ENCODE measurements around the gene TASP1. TPM values are rescaled to one million over a fixed set of nuclear protein-coding genes. Genes with fewer than 3 reads are reported as not detected.
A peak's percentile ranks its signal among the peaks of the same experiment; 100 is the strongest.
"Not testable (repeated sequence)": the region's sequence is repeated elsewhere in the genome, so short reads cannot be mapped to it uniquely, and the experiment has no call there.

TASP1 gene
- total RNA-seq, 1 experiment from 2014 or later = 6.9 TPM

DNA sequence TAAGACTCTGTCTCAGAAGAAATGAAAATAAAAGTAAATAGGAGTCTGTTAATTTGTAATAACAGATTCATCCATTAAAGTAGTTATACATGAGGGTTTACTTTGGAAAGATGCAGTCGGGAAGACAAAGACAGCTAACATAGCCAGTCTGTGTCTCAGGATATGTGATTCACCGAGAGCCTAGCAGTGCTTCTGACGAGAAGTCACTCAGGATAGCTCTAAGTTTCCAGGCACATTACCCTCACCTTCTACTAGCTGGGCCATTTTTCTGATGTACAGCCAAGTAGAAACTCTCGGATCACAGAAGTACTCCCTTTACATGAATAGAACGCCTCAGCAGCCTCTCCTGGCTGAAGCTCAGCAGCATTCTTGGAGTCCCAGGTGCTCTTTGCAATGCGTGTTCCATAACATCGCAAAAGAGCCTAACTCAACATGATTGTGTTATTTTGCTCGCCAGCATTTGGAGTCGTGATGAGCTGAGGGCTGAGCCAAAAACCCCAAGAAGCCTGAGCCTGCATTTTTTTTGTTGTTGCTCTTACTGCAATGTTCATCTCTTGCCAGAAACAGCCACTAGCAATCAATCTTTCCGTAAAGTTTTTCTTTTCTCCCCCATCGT, 22.4 kb upstream of the TASP1 start:
- no peak for DNase-seq
- Histone ChIP-seq H3K4me3 (ENCODE audit: insufficient read depth, low read depth, low read length) (no peak overlapping the region), H3K27me3 (ENCODE audit: control insufficient read depth, insufficient read depth, low read length) (no peaks in the 10 kb centered on the region), H3K36me3 (replicated peaks; ENCODE audit: control insufficient read depth, insufficient read depth, low read length) (no peaks in the 10 kb centered on the region)

DNA sequence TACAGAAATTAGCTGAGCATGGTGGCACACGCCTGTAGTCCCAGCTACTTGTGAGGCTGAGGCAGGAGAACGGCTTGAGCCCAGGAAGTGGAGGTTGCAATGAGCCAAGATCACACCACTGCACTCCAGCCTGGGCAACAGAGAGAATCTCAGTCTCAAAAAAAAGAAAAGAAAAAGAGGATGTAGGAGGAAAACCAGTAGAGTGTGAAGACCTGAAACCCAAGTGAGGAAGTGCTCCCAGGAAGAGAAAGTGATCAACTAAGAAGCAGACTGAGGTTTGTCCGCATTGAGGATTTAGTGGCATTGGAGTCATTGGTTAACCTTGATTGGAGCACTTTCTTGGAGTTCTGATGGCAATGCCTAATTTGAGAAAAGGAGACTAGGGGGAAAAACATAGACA, 20.6 kb upstream of the TASP1 start:
- H3K27me3 ChIP-seq (ENCODE audit: control insufficient read depth, insufficient read depth, low read length) = no peaks in the 10 kb centered on the region
- H3K36me3 ChIP-seq (replicated peaks; ENCODE audit: control insufficient read depth, insufficient read depth, low read length) = no peaks in the 10 kb centered on the region
- no peak overlapping the region for H3K4me3 ChIP-seq (ENCODE audit: insufficient read depth, low read depth, low read length)
- DNase-seq = no peak

DNA sequence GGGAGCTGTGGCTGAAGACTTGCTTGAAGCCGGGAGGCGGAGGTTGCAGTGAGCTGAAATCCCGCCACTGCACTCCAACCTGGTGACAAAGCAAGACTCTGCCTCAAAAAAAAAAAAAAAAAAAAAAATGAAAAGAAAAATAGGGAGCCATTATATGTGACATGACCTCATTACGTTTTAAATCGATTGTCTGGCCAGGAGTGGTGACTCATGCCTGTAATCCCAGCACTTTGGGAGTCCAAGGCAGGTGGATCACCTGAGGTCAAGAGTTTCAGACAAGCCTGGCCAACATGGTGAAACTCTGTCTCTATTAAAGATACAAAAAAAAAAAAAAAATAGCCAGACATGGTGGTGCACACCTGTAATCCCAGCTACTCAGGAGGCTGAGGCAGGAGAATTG, 19.3 kb upstream of the TASP1 start:
- not testable (repeated sequence) for DNase-seq

DNA sequence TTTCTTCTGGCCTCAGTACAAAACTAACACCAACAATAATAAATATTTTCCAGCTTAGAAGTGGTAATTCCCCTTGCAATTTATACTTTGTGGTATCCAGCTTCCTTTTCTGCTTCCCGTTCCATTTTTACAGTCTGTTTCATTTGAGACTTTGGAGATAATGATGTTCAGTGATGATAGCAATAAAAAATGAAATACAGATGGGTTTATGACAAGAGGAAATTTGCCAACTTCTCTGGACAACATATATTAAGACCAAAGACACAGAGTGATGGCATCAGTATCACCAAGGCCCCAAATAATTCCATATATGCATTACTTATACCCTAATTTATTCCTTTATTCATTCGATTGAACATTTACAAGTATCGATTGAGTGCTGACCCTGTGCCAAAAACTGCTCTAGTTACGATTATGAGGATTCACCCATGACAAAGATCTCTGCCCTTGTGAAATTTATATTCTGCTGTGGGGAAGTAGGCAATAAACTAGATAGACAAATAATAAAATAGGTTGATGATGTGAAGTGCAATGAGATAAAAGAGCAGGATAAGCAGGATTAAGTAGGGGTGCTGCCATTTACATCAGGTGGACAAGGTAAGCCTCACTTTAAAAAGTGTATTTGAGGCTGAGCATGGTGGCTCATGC, 18.1 kb upstream of the TASP1 start:
- Histone ChIP-seq H3K36me3 (replicated peaks; ENCODE audit: control insufficient read depth, insufficient read depth, low read length) (no peaks in the 10 kb centered on the region), H3K27me3 (ENCODE audit: control insufficient read depth, insufficient read depth, low read length) (no peaks in the 10 kb centered on the region), H3K4me3 (ENCODE audit: insufficient read depth, low read depth, low read length) (no peak overlapping the region)
- no peak for DNase-seq

More for the DNA sequence above, 19.3 kb upstream of the TASP1 start:
- not testable (repeated sequence) for H3K4me3 ChIP-seq (ENCODE audit: insufficient read depth, low read depth, low read length); H3K36me3 ChIP-seq (replicated peaks; ENCODE audit: control insufficient read depth, insufficient read depth, low read length); H3K27me3 ChIP-seq (ENCODE audit: control insufficient read depth, insufficient read depth, low read length)

DNA sequence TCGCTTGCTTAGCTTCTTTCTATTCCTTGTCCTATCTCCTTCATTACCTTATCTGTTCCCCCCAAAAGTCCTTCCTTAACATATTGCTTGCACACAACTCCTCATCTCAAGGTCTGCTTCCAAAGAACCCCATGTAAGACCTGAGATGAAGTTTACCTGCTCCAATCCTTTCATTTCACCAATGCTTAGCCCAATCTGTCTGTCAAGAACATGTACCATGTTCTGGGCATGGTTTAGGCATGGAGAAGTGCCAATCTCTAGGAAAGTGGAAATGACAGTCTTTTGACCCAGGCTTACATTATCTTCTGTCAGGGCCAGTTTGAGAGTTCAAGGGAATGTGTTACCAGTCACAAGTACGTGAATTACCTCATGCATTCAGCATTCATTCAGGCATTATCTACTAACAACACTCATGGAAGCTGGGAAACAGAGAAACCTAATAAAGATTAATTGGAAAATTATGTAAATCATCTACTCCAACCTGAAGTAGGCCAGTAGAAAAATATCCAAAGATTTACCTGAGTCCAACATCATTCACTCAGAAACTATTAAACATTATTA, 15.8 kb upstream of the TASP1 start:
- Histone ChIP-seq H3K27me3 (ENCODE audit: control insufficient read depth, insufficient read depth, low read length) (no peaks in the 10 kb centered on the region), H3K36me3 (replicated peaks; ENCODE audit: control insufficient read depth, insufficient read depth, low read length) (no peaks in the 10 kb centered on the region), H3K4me3 (ENCODE audit: insufficient read depth, low read depth, low read length) (no peak overlapping the region)
- no peak for DNase-seq

DNA sequence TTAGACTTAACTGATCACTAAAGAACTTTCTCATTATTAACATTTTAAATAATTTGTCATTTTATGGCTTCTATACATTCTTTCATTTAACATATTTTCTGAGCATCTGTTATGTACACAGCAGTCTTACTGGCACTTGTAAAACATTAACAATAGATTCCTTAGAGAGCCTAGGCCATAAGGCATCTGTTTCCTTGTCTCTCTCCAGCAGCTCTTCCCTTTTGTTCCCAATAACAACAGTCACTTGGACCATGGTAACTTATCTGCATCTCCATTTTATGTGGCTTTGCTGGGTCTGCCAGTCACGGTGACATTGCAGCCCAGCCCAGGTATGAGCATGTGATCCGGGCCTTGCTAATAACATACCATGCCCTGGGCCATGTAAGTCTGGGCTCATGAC, 11.7 kb upstream of the TASP1 start:
- Histone ChIP-seq H3K36me3 (replicated peaks; ENCODE audit: control insufficient read depth, insufficient read depth, low read length) (no peaks in the 10 kb centered on the region), H3K4me3 (ENCODE audit: insufficient read depth, low read depth, low read length) (no peak overlapping the region)

DNA sequence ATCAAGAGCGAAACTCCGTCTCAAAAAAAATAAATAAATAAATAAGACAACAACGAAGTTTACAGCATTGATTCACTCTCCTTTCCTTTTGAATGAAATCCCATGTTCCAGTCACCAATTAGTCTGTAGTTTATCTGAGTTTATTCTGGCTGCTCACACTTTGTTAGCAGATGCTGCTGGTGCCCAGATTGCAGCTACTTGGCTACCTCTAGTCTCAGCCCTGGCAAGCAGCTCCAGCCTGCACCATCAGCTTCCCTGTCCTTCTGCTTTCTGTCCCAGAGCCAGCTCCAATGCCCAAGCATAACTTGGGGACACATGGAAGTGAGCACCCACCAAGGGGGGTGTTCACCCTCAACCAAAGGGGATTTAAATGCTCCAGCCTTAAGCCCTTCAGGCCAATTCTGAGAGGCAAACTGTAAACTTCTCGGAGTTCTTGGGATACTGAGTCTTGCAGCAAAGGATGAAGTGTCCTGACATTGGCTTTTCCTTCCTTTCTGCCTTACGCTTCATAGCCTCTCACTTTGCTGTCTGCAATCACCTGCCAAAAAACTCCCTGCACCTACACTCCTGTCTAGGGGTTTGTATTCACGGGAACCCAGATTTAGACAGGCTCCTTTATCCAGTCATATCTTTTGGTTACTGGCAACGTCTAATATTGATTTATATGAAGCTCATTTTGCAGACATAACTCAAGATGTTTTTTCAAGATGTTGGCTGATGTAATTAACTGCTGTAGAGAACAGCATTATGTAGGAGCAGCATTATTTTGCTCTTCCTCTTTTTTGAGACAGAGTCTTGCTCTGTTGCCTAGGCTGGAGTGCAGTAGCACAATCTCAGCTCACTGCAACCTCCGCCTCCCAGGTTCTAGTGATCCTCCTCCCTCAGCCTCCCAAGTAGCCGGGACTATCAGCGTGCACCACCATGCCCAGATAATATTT, 9.8 kb upstream of the TASP1 start:
- Histone ChIP-seq H3K36me3 (replicated peaks; ENCODE audit: control insufficient read depth, insufficient read depth, low read length) (no peaks in the 10 kb centered on the region), H3K4me3 (ENCODE audit: insufficient read depth, low read depth, low read length) (no peak overlapping the region), H3K27me3 (ENCODE audit: control insufficient read depth, insufficient read depth, low read length) (no peaks in the 10 kb centered on the region)
- no peak for DNase-seq

More for the DNA sequence above, 11.7 kb upstream of the TASP1 start:
- H3K27me3 ChIP-seq (ENCODE audit: control insufficient read depth, insufficient read depth, low read length) = no peaks in the 10 kb centered on the region
- no peak for DNase-seq

DNA sequence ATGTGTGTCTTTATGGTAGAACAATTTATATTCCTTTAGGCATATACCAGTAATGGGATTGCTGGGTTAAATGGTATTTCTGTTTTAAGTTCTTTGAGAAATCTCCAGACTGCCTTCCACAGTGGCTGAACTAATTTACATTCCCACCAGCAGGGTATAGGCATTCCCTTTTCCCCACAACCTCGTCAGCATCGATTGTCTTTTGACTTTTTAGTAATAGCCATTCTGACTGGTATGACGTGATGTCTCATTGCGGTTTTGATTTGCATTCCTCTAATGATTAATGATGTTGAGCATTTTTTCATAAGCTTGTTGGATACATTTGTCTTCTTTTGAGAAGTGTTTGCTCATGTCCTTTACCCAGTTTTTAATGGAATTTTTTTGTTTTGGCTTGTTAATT, 5.3 kb upstream of the TASP1 start:
- DNase-seq = no peak
- no peaks in the 10 kb centered on the region for H3K36me3 ChIP-seq (replicated peaks; ENCODE audit: control insufficient read depth, insufficient read depth, low read length)
- H3K4me3 ChIP-seq (ENCODE audit: insufficient read depth, low read depth, low read length) = no peak overlapping the region
- no peaks in the 10 kb centered on the region for H3K27me3 ChIP-seq (ENCODE audit: control insufficient read depth, insufficient read depth, low read length)

DNA sequence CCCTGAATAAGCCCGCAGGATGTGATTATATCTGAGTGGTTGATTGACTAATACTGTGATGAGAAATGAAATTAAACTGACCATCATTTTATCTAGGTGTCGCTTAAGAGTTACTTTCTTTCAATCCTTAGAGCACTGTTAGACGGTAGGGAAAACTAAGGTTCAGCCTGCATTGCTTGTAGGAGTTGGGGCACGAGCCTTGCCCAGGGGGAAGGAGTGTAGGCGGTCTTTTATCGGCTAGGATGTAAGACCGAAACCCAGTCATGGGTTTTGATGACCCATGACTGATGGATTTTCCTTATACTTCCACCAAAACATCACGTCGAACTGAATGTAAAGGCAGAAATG, 392 bp upstream of the TASP1 start:
- peak overlapping the region; percentile 85 for H3K4me3 ChIP-seq (ENCODE audit: insufficient read depth, low read depth, low read length)

DNA sequence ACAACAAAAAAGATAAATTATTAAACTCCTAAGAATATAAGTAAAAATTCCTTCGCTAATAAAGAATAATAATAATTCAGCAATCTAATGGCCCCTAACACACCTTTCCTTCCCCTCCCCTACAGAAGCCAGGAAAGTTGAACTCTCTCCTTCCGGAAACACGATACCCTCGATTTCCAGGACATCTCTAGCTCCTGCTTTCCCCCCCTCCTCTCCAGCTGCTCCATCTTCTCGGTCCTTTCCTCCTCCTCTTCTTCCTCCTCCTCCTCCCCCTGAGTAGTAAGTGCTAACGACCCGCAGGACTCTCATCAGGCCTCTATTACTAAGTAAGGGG, 603 bp downstream of the TASP1 start:
- H3K27me3 ChIP-seq (ENCODE audit: control insufficient read depth, insufficient read depth, low read length) = no peaks in the 10 kb centered on the region
- peak; percentile 44 for DNase-seq
- H3K36me3 ChIP-seq (replicated peaks; ENCODE audit: control insufficient read depth, insufficient read depth, low read length) = no peaks in the 10 kb centered on the region
- H3K4me3 ChIP-seq (ENCODE audit: insufficient read depth, low read depth, low read length) = peak overlapping the region; percentile 85

More for the DNA sequence above, 392 bp upstream of the TASP1 start:
- Histone ChIP-seq H3K36me3 (replicated peaks; ENCODE audit: control insufficient read depth, insufficient read depth, low read length) (no peaks in the 10 kb centered on the region), H3K27me3 (ENCODE audit: control insufficient read depth, insufficient read depth, low read length) (no peaks in the 10 kb centered on the region)
- DNase-seq = no peak

DNA sequence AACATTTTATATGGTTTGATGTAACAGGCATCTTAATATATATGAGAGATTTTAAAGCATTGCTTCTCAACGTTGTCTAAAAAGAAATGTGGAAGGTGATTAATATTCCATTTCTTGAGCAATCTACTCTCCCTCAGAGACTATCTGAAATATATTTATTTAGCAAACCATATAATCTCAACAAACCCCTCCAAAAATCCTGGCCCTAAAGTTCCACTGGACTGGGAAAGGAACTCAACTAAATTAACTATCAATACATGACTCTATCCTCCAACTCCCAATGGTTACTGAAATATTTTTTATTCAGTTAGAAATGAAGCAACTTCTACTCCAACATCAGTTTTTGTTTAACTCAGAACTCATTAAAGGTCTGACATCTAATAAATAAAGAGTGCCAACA, 6.3 kb downstream of the TASP1 start:
- no peaks in the 10 kb centered on the region for H3K36me3 ChIP-seq (replicated peaks; ENCODE audit: control insufficient read depth, insufficient read depth, low read length)
- no peak overlapping the region for H3K4me3 ChIP-seq (ENCODE audit: insufficient read depth, low read depth, low read length)
- no peak for DNase-seq
- no peaks in the 10 kb centered on the region for H3K27me3 ChIP-seq (ENCODE audit: control insufficient read depth, insufficient read depth, low read length)

DNA sequence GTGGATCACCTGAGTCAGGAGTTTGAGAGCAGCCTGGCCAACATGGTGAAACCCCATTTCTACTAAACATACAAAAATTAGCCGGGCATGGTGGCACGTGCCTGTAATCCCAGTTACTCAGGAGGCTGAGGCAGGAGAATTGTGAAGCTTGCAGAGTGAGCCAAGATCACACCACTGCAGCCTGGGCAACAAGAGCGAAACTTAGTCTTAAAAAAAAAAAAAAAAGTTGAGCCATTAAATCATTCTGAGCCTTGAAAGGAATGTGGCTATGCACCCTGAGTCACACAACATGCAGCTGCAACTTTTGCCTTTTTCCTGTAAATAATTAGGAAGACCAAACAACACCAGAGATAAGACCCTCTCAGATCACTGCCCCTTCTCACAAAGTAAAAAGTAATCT, 11.2 kb downstream of the TASP1 start:
- H3K4me3 ChIP-seq (ENCODE audit: insufficient read depth, low read depth, low read length); DNase-seq; H3K36me3 ChIP-seq (replicated peaks; ENCODE audit: control insufficient read depth, insufficient read depth, low read length); H3K27me3 ChIP-seq (ENCODE audit: control insufficient read depth, insufficient read depth, low read length): not testable (repeated sequence)

DNA sequence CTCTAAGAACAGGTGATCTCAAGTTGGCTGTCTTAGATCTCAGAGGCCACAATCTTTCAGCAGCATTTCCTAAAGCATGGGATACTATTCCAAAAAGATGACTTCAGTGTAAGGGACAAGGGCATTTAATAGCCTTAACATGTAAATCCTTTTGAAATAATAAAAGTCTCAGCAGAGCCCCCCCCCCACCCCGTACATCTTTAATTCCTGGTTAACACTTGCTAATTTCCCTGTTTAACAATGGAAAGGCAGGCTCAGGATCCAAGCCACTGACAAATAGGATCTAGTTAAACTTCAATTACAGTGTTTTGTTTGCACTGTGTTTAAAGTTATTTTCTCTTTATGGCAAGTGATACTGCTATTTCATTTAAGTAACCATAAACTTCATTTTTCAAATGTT, 12.0 kb downstream of the TASP1 start:
- no peaks in the 10 kb centered on the region for H3K36me3 ChIP-seq (replicated peaks; ENCODE audit: control insufficient read depth, insufficient read depth, low read length)
- H3K4me3 ChIP-seq (ENCODE audit: insufficient read depth, low read depth, low read length) = no peak overlapping the region
- peak; percentile 32 for DNase-seq
- H3K27me3 ChIP-seq (ENCODE audit: control insufficient read depth, insufficient read depth, low read length) = no peaks in the 10 kb centered on the region

DNA sequence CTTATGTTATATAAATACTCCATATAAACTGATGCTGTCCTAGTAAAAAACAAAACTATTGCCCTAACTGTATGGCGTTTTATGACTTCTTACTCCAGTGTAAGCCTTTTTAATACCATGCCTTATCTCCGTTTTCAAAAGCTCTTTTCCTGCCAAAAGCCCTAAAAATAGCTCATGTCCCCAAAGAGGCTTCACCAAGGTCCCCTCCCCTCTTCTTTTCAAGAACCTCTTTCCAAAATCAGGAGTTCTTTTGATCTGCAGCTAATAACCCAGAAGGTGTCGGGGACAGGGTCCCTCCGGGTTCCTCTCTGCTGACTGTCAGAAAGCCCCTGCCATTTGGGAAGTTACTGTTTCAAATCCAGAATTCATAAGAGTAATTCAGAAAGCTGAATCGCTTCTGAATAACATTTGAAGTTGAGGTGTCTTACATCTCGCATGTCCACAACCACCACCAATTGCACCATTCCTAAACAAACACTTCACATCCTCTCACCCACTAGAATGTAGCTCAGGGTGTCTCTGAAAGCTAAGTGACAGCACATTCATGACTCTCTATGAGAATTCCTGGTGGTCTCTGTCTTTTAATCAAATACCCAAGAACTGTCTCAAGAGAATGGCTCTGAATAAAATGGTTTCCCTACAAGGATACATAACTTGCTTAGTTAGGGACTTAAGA, 13.3 kb downstream of the TASP1 start:
- Histone ChIP-seq H3K4me3 (ENCODE audit: insufficient read depth, low read depth, low read length) (no peak overlapping the region), H3K36me3 (replicated peaks; ENCODE audit: control insufficient read depth, insufficient read depth, low read length) (no peaks in the 10 kb centered on the region), H3K27me3 (ENCODE audit: control insufficient read depth, insufficient read depth, low read length) (no peaks in the 10 kb centered on the region)
- DNase-seq = no peak
